ENCODE measurements around the gene ERICH2.

Gene ERICH2

DNA sequence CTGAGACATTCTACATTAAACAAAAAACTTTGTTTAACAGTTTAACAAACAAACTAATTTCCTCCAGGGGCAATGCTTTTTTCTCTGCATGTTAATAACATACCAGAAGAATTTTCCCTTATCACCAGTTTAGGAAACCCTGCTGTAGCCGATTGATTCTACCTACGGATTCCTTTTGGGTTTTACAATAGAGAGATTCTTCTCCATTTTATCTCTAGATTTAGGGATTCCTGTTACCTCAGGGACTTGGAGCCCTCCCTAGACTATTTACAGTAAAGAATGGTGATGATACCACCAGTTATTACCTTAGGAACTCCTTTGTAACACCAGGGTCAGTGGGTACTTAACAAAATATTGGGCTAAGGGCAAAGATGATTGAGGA, 5.3 kb upstream of the ERICH2 start:
- no peak for DNase-seq

DNA sequence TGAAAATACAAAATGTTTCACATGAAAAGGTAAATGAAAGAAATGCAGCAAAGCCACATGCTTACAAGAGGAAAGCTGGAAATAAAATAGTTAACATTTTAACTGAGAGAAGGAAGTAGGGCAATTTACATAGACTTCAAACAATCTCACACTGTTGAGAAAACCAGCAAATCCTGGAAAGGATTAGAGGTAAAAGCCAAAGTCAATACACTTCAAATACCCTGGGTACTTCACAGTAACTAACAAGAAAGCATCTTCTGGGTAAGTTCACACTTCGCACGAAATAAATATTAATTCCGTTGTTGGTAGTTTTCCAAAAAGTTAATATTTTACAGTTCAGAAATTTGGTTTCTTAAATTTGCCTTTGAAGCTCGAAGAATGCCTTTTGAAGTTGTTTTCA, 3.5 kb upstream of the ERICH2 start:
- no peak for DNase-seq

DNA sequence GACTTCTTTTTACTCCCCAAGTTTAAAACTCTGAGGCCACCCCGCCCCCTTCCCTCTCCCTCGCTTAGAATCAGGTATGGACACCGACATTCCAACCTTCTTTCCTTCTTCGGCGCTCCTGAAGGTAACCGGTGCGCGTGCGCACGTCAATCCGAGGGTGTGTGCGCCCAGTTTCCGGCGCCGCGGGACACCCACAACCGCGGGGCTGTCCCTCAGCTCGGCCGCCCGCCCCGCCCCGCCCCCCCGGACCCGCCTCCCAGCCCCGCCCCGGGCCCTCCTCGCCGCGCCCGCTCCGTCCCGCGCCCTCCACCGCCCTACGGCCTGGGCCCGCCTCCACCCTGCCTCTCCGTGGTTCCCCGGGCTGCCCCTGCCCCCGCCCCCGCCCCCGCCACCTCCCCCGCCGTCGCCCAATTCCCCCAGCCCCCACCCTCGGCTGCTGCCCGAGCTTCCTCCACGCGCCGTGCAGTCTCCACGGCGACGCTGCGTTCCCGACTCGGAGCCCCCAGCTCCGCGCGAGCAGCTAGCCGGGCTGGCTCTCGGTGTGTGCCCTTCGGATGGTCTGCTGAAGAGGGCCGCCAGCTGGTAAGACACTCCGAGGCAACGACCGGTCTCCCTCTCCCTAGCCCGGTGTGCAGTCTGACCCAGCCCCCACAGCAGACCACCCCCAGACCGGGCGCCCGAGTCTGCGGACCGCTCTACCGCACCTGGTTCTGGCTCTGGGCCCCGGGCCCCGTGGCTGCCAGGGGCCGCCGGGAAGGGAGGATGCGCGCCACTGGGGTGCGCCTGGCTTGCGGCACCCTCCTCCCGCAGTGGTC, 635 bp downstream of the ERICH2 start:
- peak; percentile 21 for DNase-seq

DNA sequence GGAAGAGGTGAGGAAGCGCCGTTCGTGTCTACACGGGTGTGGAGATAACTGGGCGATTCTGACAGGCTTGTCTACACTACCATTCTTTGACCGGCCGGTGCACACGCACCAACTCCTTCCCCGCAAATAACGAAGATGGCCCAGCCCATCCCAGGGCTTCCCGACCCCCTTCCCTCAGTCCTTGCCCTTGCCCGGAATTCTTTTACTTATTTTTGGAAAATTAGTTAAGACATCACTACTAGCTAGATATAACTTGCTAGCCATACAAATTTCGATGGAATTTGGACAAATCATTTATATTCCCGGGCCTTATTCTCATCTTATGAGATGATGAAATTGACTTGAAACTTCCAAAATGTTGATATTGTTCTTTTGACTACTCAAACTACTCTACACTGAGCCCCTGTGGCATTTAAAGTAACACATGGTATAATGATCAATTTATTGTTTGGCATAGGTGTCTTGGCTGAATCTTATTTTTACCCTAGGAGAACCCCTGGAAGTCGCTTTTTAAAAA, 1.3 kb downstream of the ERICH2 start:
- no peak for DNase-seq

DNA sequence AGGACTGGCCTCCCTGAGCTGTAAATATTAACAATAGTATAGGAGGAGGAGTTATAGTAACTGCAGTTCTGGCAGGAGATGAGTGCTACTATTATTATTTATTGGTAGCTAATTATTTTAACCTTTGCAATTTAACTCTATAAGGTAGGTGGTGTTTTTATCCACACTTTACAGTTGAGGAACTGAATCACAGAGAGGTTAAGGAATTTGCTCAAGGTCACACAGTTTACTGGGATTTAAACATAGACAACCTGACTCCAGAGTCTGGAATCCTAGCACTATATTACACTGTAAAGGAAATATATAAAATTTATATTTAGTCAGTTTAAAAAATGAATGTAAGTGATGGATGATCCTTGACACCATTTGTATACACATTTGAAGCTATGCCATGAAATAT, 2.1 kb downstream of the ERICH2 start:
- DNase-seq, result no peak

DNA sequence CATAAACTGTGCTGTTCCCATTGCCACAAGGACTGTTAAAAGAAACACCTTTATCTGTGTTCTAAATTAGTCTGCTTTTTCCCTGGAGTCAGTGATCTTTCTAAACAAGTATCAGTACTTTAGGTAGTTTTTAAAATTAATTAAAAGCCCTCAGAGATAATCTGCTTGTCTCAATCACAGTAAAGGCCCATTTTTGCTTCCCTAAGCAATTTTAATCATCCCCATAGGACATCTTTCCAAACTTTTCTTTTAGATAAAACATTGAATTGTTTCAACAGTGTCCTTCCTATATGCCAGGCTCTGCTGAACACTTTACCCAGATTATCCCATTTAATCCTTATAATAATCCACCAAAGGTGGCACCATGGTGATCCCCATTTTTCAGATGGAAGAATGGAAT, 3.9 kb downstream of the ERICH2 start:
- no peak for DNase-seq

DNA sequence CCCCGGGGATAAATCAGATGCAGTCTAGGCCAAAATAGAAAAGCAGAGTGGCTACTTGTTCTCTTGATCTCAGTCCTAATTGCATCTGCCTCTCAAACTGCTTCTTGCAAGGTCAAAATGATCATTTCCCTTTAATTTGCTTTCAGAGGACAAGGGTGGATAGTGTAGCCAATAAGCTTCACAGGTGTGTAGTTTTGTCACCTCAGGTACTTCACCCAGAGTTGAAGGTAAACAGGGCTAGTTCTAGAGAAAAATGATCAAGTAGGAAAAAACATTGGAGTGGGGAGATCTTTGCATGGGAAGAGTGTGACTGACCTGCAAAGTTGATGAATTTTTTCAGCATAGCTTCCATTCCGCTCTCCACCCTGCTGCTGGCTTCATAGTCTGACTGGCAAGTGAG, 8.7 kb downstream of the ERICH2 start:
- DNase-seq, result no peak

DNA sequence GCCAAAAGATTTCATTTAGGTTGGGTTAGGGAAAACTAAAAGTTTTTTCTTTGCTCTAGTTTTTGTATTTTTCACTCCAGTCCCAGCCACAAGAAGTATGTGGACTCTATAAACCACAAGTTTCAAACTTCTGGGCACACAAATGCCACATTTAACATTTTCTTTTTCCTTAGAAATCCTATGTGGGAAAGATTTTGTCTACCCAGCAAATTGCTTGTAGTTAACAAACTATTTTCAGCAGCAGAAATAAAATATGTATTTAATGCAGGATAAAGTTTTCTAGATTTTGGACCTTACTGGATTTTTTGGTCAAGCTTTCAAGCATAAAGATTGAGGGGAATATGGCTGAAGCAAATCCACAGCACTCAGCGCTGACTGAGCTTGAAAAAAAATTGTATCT, 9.1 kb downstream of the ERICH2 start:
- DNase-seq, result no peak

DNA sequence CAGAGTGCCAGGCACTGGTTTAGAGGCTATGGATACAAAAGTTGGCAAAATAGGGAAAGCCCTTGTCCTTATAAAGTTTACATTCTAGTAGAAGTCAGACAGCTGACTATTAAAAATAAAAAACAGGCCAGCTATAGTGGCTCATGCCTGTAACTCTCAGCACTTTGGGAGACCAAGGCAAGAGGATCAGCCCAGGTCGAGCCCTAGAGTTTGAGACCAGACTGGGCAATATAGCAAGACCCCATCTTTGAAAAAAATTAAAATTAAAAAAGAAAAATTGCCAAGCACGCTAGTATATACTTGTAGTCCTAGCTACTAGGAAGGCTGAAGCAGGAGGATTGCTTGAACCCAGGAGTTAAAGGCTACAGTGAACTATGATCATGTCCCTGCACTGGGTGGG, 12.5 kb downstream of the ERICH2 start:
- no peak for DNase-seq

DNA sequence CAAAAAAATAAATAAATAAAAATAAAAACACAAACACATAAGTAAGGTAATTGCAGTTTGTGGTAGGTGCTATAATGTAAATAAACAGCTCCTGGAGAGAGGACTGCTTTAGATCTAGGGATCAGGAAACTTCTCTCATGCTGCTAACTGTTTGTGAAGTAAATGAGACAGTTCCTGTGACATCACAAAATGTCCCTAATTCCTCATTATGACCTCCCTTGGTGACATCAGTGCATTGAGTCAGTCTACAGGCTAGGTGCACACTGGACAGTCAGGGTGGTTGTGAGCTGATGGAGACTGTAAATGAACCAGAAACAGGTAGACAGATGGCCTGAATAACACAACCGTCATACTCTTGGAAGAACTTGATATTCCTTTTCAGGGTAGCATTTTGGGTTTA, 13.4 kb downstream of the ERICH2 start:
- DNase-seq, result no peak

DNA sequence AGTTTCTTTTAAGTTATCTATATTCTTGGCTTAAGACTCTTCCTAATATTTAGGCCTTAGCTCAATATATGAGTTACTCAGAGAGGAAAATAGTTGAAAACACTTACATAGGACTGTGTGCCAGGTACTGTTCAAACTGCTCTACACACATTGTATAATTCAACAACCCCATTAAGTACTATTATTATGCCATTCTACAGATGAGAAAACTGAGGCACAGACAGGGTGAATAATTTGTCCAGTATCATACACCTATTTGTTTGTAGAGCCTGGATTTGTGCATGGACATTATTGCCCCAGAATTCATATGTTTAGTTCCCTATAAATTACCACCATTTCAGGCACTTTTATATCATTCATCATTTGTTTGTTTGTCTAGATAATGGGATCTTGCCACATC, 28.8 kb downstream of the ERICH2 start:
- DNase-seq, result no peak

DNA sequence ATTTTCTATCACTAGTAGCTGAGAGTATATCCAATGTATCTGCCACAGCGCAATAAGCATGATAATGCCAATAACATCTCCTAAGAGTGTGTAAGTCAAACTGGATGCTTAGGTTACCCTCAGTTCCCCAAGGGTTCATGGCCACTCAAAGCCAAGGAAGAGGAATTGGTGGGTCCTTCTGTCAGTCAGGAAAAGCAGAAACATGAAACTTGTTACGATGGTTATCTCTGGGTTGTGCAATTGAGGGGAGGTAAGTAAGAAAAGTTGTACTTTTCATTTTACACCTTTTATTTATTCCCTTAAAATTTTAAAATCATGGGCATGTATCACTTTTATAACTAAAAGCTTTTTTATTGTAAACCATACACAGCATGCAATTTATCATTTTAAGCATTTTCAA, 36.4 kb downstream of the ERICH2 start:
- no peak for DNase-seq

DNA sequence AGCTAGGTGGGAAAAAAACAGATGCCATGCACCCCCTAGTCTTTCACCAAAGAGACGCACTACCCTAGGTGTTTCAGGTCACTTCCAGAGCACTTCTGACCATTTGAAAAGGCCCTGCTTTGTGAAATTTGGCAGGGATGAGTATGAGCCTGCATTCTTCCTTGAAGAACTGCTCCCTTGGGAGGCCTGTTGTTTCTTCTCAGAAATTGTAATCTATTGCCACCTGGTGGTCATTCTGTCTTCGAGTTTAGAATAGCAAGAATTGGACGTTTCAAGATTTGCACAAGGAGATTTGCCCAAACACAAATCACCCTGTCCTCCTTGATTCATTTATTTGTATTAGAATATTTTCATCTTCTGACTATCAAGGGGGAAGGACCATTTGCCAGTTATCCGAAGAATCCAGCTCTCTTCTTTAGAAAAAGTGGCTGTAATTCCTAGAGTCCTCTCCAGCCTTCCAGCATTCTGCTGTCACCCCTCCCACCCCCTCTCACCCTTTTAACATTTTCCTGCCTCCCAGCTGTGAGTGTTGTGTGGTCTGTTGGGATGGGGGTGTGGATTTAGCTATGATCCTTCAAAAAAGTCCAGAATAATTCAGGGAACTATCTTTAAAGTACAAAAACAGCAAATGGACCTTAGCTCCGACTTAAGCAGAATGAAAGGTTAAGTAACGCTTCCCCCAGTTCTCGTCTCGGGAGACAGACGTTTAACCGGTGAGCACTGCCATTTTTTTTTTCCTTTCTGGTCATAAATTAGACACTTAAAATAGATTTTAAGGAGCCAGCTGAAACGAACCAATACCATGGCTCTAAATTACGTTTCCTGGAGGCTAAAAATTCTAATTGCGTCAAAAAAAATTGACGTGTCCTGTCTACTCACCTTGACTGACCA, 42.8 kb downstream of the ERICH2 start:
- no peak for DNase-seq

DNA sequence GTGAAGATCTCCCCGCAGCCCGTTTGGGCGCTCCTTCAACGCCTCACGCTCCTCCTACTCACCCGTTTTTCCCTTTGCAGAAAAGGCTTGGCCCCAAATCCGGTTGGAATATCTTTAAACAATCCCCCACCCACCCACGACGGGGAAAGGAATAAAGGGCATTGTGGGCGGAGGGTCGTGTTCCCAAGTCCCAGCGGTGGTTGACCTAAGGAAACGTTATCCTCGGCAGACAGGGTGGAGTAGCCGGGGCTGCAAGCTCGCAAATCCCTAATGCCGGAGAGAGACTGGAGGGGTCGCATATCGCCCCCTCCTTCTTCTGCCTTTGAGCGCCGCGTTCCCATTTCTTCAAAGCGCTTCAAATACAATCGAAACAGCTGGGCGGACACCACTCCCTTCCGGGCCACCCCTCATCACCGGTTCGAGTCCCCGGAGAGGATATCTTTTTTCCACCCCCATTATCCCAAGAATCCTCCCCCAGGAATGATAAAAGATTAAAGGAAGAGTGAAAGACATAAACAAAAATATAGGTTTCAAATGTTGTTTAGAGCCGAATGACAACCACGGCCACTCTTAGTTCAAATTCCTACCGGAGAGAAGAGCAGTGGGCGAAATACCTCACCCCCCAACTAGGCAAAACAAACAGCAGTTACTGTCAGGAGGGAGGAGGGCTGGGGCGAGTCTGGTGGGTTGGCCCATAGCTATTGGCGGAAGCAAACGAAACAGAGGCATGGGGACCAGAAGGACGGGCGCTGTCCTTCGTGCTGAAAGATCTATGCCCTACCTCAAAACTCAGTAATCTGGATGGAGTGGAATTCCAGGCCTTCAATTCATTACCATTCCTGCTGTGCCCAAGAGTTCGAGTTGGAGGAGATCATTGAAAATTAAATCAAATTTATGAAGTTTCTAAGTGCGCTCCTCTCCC, 43.7 kb downstream of the ERICH2 start:
- DNase-seq, result no peak

DNA sequence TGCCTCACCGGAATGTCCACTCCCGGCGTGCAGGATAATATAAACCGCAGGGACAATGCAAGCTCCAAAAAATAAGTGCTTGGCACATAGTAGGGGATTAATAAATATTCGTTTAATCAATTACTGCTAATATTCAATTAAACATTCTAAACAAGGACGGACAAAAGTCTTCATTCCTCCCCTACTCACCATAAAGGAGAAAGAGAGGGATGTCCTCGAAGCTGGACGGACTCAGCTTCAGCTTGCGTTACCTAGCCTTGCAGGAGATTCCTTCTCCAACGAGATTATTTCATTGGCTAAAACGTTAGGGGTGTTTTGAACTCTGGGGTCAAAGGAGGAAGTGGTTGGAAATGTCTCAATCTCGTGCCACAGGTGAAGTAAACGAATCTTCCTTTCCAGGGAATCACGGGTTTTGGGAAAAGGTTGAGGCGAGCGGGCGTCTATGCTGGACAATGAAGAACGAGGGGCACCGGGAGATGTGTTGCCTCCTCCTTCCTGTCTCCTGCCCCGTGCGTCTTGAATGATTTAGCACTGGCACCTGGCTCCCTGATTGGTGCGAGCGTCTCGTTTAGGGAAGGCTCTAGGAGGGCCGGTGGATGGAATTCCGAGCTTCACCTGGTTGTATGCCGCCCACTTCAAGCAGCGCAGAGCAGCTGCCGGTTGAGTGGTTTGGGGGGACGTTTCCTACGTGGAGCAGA, 44.5 kb downstream of the ERICH2 start:
- DNase-seq, result no peak

DNA sequence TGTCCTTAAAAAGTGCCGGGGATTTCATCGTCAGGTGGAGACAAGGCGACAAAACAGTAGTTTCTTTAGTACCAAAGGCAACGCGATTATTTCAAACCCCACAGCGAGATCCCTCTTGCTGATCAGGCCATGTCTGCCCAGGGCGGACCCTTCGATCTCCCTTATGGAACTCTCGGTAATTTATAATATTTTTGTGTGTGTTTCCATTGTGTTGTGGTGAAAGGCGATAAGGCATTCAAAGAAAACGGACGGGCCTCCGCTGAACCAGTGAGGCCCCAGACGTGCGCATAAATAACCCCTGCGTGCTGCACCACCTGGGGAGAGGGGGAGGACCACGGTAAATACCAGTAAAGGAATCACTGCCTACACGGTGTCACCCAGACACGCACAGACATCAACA, 45.1 kb downstream of the ERICH2 start:
- no peak for DNase-seq

DNA sequence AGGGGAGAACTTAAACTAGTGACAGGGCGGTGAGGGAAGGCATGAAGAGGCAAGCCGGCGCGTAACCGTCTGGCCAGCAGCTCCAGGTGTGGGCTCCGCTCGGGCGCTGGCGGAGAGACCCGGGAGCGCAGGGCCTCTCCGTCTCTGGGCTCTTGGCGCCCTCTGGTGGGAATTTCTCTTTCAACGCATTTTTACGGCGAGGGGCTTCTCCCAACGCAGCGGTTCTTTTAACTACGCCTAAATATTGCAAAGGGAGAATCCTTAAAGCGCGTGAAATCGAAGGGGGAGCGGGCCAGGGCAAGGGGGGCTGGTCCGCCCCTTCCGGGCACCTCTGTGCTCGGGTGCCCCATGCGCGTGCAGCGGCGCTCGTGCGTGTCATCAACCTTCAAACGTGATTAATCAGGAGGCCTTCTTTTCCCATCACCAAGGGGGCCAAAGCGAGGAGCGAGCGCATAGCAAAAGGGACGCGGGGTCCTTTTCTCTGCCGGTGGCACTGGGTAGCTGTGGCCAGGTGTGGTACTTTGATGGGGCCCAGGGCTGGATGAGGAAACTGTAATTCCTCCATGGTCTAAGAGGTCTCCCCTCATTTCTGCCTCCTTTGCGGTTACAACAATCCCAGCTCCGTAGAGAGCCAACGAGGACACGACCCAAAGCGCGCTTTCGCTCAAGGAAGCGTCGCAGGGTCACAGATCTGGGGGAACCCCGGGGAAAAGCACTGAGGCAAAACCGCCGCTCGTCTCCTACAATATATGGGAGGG, 45.7 kb downstream of the ERICH2 start:
- DNase-seq, result no peak

DNA sequence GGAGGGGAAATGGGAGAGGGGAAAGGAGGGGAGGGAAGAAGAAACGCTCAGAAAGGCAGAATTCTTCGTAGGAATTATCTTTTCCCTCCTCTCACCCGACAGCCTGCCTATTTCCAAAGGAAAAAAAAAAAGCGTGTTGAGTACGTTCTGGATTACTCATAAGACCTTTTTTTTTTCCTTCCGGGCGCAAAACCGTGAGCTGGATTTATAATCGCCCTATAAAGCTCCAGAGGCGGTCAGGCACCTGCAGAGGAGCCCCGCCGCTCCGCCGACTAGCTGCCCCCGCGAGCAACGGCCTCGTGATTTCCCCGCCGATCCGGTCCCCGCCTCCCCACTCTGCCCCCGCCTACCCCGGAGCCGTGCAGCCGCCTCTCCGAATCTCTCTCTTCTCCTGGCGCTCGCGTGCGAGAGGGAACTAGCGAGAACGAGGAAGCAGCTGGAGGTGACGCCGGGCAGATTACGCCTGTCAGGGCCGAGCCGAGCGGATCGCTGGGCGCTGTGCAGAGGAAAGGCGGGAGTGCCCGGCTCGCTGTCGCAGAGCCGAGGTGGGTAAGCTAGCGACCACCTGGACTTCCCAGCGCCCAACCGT, 46.4 kb downstream of the ERICH2 start, which contains the start of gene GAD1:
TSS of gene GAD1 (plus strand) at position 384 of the 589 bp plus-strand sequence. CDS start 1,705 bp downstream, outside the sequence.
- peak; percentile 32 for DNase-seq

DNA sequence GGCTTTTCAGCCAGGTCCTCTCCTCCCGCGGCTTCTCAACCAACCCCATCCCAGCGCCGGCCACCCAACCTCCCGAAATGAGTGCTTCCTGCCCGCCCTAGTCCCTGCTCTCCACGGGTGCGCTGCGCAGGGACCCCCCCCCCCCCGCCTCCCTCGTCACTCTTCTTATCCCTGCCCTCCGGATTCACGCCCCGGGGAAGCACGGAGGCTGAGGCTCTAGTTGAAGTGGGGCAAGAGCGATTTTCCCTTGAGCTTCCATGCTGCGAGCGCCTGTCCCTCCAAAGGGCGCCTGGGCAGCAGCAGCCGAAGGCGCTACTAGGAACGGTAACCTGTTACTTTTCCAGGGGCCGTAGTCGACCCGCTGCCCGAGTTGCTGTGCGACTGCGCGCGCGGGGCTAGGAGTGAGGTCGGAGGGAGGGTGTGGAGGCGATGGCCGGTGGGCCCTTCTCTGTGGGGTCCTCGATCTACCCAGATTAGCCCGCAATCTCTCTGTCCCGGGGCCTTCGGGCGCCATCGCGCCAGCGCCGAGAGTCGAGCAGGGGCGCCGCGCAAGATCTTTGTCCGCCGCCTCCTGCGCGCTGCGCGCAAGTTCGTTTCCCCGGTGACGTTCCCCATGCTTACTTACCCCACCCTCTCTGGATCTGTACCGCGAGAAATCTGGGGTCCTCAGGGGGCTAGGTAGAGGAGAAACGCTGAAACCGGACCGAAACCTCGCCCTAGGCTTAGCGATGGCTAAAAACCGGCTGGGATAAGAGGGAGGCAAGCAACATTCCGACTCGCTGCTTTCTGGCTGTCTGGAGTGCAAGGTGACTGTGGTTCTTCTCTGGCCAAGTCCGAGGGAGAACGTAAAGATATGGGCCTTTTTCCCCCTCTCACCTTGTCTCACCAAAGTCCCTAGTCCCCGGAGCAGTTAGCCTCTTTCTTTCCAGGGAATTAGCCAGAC, 47.2 kb downstream of the ERICH2 start:
- DNase-seq, result no peak

Measured in NCI-H1436 treated with DMSO at 0.1 percent for 48 hours (cell line).